ENCODE results near the gene AQP11.

The AQP11 gene

DNA sequence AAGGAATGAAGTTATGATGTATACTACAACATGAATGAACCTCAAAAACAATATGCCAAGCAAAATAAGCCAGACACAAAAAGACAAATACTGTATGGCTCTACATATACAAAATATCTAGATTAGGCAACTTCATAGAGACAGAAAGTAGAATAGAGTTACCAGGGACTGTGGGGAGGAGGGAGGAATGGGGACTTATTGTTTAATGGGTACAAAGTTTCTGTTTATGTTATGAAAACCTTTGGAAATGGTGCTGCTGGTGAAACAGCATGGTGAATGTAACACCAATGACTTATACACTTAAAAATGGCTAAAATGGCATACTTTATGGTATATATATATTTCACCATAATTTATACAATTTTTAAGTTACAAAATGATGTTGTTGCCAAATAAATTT is 4.1 kb downstream of the AQP11 start:
- no peak for DNase-seq (ENCODE audit: low read depth)

DNA sequence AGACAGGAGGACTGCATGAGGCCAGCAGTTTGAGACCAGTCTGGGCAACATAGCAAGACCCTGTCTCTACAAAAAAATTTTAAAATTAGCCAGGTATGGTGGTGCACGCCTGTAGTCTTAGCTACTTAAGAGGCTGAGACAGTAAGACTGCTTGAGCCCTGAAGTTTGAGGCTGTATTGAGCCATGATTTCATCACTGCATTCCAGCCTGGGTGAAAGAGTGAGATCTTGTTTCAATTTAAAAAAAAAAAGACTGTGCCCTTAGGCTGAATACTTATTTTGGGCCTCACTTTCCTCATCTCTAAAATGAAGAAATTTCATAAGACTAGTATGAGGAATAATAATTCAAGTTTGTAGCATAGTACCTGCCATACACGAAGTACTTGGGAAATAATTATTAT is 6.9 kb downstream of the AQP11 start:
- DNase-seq (ENCODE audit: low read depth), result peak; percentile 74

GRCh38 chr11:77598195-77598594 is 8.4 kb downstream of the AQP11 start:
- no peak for DNase-seq (ENCODE audit: low read depth)

GRCh38 chr11:77602381-77603088 is 12.8 kb downstream of the AQP11 start:
- peak; percentile 91 for DNase-seq (ENCODE audit: low read depth)

- DNase-seq (ENCODE audit: low read depth), result no peak
Measured at GRCh38 chr11:77604281-77604680, 14.5 kb downstream of the AQP11 start.

- DNase-seq (ENCODE audit: low read depth), result no peak
Measured at GRCh38 chr11:77609234-77609633, 19.5 kb downstream of the AQP11 start.

DNA sequence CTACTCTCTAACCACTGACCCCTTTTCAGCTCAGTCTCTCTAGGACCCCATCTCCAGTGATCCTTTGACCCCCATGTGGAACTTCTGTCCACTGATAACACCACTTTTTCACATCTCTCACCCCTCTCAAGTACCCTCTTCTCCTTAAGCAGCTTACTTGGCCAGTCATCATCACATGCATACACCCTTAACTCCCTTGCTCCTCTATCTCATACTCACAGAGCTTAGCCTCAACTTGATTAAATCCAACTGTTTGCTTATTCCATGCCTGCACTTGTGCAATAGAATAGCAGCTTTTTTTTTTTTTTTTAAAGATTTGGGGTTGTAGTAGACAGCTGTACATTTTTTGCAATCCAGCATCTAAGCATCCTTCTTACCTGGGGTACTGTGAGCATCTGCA is 22.2 kb downstream of the AQP11 start:
- DNase-seq (ENCODE audit: low read depth), result peak; percentile 30

DNA sequence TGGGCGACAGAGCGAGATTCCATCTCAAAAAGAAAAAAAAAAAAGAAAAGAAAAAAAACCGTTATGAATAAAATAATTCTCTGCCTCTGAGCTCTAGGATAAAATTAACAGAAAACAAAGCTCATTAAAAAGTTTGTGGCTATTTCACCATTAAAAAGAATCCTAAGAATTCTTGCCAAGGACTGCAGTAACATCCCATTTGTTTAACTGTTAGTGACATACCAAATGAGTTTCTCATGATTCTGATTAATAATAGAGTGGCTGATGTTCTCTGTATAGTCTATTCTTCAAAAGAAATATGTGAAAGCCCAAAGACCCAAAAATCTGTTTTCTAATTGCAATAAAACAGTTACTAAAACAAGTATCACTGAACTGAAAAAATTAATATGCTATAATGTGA is 28.1 kb downstream of the AQP11 start:
- peak; percentile 61 for DNase-seq (ENCODE audit: low read depth)

GRCh38 chr11:77619576-77620198 is 29.9 kb downstream of the AQP11 start:
- peak; percentile 46 for DNase-seq (ENCODE audit: low read depth)

DNA sequence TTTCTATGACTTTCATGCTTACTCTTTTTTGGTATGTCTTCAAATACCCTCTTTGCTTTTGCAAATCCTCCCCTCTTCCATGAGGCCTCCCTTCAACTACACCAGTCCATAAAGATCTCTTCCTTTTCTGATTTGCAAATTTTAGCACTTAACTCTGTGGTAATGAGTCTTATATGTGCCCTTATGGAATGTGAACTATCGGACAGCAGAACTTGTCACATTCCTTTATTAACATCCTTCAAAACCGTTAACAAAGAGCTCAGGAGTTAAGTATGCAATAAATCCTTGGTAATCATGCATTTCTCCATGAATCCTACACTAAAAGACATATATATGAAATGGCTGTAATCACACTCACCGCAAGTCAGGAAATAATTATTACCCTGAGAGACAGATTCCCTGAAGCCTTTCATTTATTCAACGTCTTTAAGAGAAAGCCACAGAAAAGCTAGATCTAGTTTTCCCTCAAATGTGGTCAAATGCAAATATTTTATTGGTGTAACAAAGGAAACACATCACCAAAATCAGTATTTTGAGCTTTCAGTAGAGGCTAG is 40.5 kb downstream of the AQP11 start:
- DNase-seq (ENCODE audit: low read depth), result peak; percentile 35

- DNase-seq (ENCODE audit: low read depth), result peak; percentile 87
Measured at GRCh38 chr11:77633926-77634325, 44.2 kb downstream of the AQP11 start.

DNA sequence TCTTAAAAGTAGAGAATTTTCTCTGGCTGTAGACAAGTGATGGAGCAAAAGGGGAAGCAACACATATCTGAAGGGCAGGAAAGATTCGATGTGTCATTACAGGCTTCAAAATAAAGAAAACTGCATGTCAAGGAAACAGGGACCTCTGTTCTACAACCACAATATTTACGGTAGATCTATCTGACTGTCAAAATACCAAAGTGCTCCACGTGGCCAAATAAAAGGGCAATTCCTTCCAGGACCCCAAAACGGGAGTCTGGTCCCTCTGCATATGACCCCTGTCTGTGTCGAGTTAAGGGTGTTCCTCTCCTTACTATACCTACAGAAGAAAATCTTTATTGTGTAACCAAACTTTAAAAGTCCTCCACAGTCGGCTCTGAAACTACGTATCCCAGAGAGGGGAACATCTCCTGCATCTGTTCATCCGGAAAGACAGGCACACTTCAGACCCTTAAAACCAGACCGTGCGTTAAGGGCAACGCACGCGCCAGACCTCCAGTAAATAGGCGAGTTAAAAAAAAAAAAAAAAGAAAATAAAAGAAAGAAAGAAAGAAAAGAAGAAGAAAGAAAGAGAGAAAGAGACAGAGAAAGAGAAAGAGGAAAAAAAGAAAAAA is 47.1 kb downstream of the AQP11 start:
- DNase-seq (ENCODE audit: low read depth), result no peak

GRCh38 chr11:77637345-77638165 is 47.8 kb downstream of the AQP11 start, which contains the start of gene CLNS1A:
Gene CLNS1A, minus strand, starts transcription at chr11:77637794. Its CDS starts 80 bp downstream, at chr11:77637714.
- DNase-seq (ENCODE audit: low read depth), result peak; percentile 87

- DNase-seq (ENCODE audit: low read depth), result no peak
Measured at GRCh38 chr11:77642228-77642627, 52.5 kb downstream of the AQP11 start.

GRCh38 chr11:77644887-77645286 is 55.1 kb downstream of the AQP11 start:
- DNase-seq (ENCODE audit: low read depth), result no peak

- DNase-seq (ENCODE audit: low read depth), result no peak
Measured at GRCh38 chr11:77647654-77648305, 58.0 kb downstream of the AQP11 start.

DNA sequence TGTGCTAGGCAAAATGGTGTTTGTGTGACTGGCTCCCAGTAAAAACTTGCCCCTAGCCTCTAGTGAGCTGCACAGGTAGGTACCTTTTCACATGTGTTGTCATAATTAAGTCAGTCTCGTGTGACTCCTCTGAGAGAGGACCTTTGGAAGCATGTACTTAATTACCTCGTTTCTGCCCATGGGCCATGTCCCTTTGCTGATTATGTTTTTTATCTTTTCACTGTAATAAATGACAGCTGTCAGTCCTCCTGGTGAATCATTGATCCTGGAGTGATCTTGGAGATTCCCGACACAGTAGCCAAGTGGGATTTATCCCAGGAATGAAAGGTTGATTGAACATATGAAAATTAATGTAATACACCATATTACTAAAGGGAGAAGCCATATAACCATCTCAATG is 60.4 kb downstream of the AQP11 start:
- DNase-seq (ENCODE audit: low read depth), result no peak

DNA sequence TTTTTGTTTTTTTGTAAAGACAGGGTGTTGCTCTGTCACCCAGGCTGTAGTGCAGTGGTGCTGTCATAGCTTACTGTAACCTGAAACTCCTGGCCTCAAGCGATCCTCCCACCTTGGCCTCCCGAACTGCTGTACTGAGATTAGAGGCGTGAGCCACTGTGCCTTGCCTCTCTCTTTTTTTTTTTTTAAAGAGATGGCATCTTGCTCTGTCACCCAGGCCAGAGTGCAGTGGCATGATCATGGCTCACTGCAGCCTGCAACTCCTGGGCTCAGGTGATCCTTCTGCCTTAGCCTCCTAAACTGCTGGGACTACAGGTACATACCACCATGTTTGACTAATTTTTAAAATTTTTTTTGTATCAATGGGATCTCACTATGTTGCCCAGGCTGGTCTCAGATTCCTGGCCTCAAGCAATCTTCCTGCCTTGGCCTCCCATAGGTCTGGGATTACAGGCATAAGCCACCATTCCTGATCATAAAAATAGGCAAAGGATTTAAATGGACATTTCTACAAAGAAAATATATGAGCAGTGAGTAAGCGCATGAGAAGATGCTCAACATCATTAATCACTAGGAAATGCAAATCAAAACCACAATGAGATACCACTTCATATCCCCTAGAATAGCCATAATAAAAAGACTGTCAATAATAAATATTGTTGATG is 65.1 kb downstream of the AQP11 start:
- peak; percentile 34 for DNase-seq (ENCODE audit: low read depth)

- no peak for DNase-seq (ENCODE audit: low read depth)
Measured at GRCh38 chr11:77656362-77656761, 66.6 kb downstream of the AQP11 start.

- DNase-seq (ENCODE audit: low read depth), result peak; percentile 59
Measured at GRCh38 chr11:77658213-77659013, 68.7 kb downstream of the AQP11 start.

All from amniotic epithelial cell (primary cell).